Measurements from ENCODE around the gene RASA2.

RASA2 gene

GRCh38 chr3:141538568-141539240, 51.9 kb downstream of the RASA2 start:
- no peak for DNase-seq (ENCODE audit: low read depth in 1 of 2, low spot score in 1 of 2)
- no peak for TF ChIP-seq JUND (IDR thresholded peaks at IDR 0.05; ENCODE audit: low read depth)
- in situ Hi-C loops (cut with HindIII; ENCODE audit: low pct_unique_long_range_greater_than_20kb, low sequenced_read_pairs) = no loop called here

DNA sequence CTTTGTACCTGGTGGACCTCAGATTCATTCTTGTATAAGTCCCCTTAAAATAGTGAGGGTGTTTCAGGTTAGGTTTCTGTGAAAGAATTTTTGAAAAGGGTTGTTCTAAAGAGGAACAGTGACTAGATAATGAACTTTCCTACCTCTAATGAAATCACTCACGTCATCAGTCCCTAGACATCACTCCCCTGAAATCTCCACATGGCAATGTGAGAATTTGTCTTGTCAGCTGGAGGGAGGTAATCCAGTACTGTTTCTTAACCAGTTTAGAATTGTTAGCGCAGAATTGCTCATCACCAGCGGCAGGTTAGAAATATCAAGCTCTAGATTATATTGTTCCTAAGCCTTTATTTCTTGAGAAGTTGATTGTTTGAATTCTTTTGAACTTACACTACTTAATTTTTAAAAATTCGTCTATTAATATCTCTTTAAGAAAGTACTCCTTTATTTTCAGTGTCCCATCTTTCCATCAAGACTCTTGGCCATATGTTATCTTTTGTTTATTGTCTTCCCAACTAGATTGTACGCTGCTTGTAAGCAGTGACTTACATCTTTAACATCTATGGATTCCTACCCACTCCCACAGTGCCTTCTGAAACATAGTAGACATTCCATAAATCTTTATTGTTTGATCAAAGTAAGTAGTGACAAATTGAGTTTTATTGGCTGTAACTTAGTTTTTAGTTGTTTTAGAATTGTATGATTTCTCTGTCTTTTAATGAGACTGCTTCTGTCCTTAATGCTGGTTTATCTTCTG, 52.8 kb downstream of the RASA2 start:
- DNase-seq (ENCODE audit: low read depth in 1 of 2, low spot score in 1 of 2) = no peak
- no peak for TF ChIP-seq JUND (IDR thresholded peaks at IDR 0.05; ENCODE audit: low read depth)
- in situ Hi-C loops (cut with HindIII; ENCODE audit: low pct_unique_long_range_greater_than_20kb, low sequenced_read_pairs) = no loop called here

DNA sequence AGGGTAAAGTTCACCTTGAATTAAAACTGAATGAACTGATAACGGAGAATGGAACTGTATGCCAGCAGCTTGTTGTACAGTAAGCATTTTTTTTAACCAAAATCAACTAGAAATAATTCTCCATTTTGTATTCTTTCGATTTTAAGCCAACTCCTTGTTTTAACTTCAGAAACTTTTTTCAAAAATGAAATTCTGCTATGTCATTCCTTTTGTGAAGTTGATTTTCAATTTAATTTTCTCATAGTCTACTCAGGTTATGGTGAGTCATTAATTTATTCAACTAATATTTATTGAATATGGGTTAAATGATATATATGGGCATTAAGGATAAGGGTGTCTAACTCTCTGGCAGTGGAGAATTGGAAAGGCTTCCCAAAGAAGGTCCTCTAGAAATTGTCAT, 53.7 kb downstream of the RASA2 start:
- DNase-seq (ENCODE audit: low read depth in 1 of 2, low spot score in 1 of 2) = no peak
- TF ChIP-seq JUND (IDR thresholded peaks at IDR 0.05; ENCODE audit: low read depth) = no peak
- in situ Hi-C loops (cut with HindIII; ENCODE audit: low pct_unique_long_range_greater_than_20kb, low sequenced_read_pairs) = no loop called here

- no peak for TF ChIP-seq JUND (IDR thresholded peaks at IDR 0.05; ENCODE audit: low read depth)
- in situ Hi-C loops (cut with HindIII; ENCODE audit: low pct_unique_long_range_greater_than_20kb, low sequenced_read_pairs) = no loop called here
- DNase-seq (ENCODE audit: low read depth in 1 of 2, low spot score in 1 of 2) = no peak
Observed at GRCh38 chr3:141542202-141542969, 55.6 kb downstream of the RASA2 start.

GRCh38 chr3:141542989-141543388, 56.2 kb downstream of the RASA2 start:
- DNase-seq (ENCODE audit: low read depth in 1 of 2, low spot score in 1 of 2) = no peak
- no peak for TF ChIP-seq JUND (IDR thresholded peaks at IDR 0.05; ENCODE audit: low read depth)
- in situ Hi-C loops (cut with HindIII; ENCODE audit: low pct_unique_long_range_greater_than_20kb, low sequenced_read_pairs) = no loop called here

DNA sequence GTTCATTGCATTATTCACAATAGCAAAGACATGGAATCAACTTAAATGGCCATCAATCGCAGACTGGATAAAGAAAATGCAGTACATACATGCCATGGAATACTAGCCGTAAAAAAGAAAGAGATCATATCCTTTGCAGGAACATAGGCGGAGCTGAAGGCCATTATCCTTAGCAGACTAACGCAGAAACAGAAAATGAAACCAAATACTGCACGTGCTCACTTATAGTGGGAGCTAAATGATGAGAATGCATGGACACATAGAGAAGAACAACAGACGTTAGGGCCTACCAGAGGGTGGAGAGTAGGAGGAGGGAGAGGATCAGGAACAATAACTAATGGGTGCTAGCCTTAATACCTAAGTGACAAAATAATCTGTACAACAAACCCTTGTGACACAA, 57.9 kb downstream of the RASA2 start:
- in situ Hi-C loops (cut with HindIII; ENCODE audit: low pct_unique_long_range_greater_than_20kb, low sequenced_read_pairs) = no loop called here
- no peak for TF ChIP-seq JUND (IDR thresholded peaks at IDR 0.05; ENCODE audit: low read depth)
- no peak for DNase-seq (ENCODE audit: low read depth in 1 of 2, low spot score in 1 of 2)

GRCh38 chr3:141546081-141546480, 59.3 kb downstream of the RASA2 start:
- DNase-seq (ENCODE audit: low read depth in 1 of 2, low spot score in 1 of 2) = no peak
- in situ Hi-C loops (cut with HindIII; ENCODE audit: low pct_unique_long_range_greater_than_20kb, low sequenced_read_pairs) = no loop called here
- TF ChIP-seq JUND (IDR thresholded peaks at IDR 0.05; ENCODE audit: low read depth) = no peak

- DNase-seq (ENCODE audit: low read depth in 1 of 2, low spot score in 1 of 2) = no peak
- TF ChIP-seq JUND (IDR thresholded peaks at IDR 0.05; ENCODE audit: low read depth) = no peak
- in situ Hi-C loops (cut with HindIII; ENCODE audit: low pct_unique_long_range_greater_than_20kb, low sequenced_read_pairs) = no loop called here
Observed at GRCh38 chr3:141546586-141546985, 59.8 kb downstream of the RASA2 start.

GRCh38 chr3:141547791-141548190, 61.0 kb downstream of the RASA2 start:
- DNase-seq (ENCODE audit: low read depth in 1 of 2, low spot score in 1 of 2) = no peak
- TF ChIP-seq JUND (IDR thresholded peaks at IDR 0.05; ENCODE audit: low read depth) = no peak
- in situ Hi-C loops (cut with HindIII; ENCODE audit: low pct_unique_long_range_greater_than_20kb, low sequenced_read_pairs) = no loop called here

GRCh38 chr3:141550926-141551665, 64.3 kb downstream of the RASA2 start:
- in situ Hi-C loops (cut with HindIII; ENCODE audit: low pct_unique_long_range_greater_than_20kb, low sequenced_read_pairs) = no loop called here
- TF ChIP-seq JUND (IDR thresholded peaks at IDR 0.05; ENCODE audit: low read depth) = no peak
- DNase-seq (ENCODE audit: low read depth in 1 of 2, low spot score in 1 of 2) = no peak

DNA sequence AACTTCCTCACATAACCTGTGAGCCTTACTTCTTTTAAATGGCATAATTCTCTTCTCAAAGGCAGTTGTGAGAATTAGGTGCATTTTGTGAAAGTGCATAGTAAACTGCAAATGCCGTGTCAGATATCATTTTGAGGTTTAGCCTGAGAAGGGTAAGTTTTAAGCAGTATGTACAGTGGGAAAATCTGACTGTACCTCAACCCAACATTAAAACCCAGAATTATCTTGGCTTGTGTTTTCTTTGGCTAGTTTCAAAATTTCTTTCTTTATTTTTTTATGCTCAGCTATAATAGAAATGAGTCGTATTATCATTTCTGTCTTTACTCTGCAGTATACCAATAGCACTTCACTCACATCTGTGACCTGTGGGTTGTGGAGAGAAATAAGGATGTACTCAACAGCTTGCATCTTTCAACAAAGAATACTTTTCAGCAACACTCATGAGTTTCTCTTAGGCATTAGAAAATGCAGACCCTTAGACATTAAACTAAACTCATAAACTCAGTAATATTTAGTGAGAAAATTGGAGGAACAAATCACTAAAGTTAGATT, 65.7 kb downstream of the RASA2 start:
- in situ Hi-C loops (cut with HindIII; ENCODE audit: low pct_unique_long_range_greater_than_20kb, low sequenced_read_pairs) = no loop called here

GRCh38 chr3:141553055-141553454, 66.2 kb downstream of the RASA2 start:
- TF ChIP-seq JUND (IDR thresholded peaks at IDR 0.05; ENCODE audit: low read depth) = no peak
- in situ Hi-C loops (cut with HindIII; ENCODE audit: low pct_unique_long_range_greater_than_20kb, low sequenced_read_pairs) = no loop called here
- no peak for DNase-seq (ENCODE audit: low read depth in 1 of 2, low spot score in 1 of 2)

More for the DNA sequence above, 65.7 kb downstream of the RASA2 start:
- no peak for TF ChIP-seq JUND (IDR thresholded peaks at IDR 0.05; ENCODE audit: low read depth)
- DNase-seq (ENCODE audit: low read depth in 1 of 2, low spot score in 1 of 2) = no peak
